Spleen (tissue), 7 donors: Measurements from ENCODE around the gene NEDD4.

Experiments
- POLR2A ChIP-seq, 3 donors: fragments of 450-650 bp; IDR thresholded peaks; one replicate each; pipeline ENCODE4 v1.5.1; 2017; ENCODE audit warnings: antibody characterized with exemption in 3 of 3, mild to moderate bottlenecking in 1 of 3
- POLR2AphosphoS5 ChIP-seq, 3 donors: sonication (generic); formaldehyde crosslinking; IDR thresholded peaks; one replicate each; pipeline ENCODE4 v1.5.1; 2017; ENCODE audit warnings: antibody characterized with exemption in 3 of 3
- TF ChIP-seq, protein P1 (sequence below), 11 experiments: fragments of 200-600 bp in 7 of 11; fragments of 450-650 bp in 4 of 11; sonication (generic) in 4 of 11; IDR thresholded peaks in 8 of 11; conservative IDR thresholded peaks in 3 of 11; 1 replicate in 7 of 11; 2 replicates in 4 of 11; pipeline versions ENCODE4 v1.4.0 to v1.8.0; 2016 to 2021; ENCODE audit warnings: antibody characterized with exemption in 11 of 11, inconsistent platforms in 4 of 11, mild to moderate bottlenecking in 1 of 11
- donor health status: DM: no; HTN: no; CAD: no; lungs with moderate emphysema.
- donor health status: DM: no; HTN: no; CAD: no.
- donor health status: DM: no; HTN: no; CAD: no.

DNA sequence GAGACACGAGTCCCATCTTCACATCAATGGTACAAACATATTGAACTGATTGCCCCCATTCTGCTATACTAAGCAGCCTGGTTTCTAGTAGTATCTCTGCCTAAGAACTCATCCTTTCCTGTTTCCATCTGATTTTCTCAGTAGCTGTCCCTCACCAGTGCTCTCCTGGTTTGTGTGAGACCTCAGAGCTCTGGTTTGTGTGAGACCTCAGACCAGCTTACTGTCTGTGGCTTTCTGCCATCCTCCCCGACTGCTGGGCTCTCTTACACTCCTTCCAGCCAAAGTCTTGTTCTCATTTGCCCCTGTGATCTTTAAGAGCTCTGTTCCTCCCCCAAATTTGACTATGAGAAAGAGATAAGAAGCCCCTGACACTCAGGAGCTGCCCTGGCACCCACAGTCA is 41.1 kb upstream of the NEDD4 start:
- TF ChIP-seq, protein P1, sequence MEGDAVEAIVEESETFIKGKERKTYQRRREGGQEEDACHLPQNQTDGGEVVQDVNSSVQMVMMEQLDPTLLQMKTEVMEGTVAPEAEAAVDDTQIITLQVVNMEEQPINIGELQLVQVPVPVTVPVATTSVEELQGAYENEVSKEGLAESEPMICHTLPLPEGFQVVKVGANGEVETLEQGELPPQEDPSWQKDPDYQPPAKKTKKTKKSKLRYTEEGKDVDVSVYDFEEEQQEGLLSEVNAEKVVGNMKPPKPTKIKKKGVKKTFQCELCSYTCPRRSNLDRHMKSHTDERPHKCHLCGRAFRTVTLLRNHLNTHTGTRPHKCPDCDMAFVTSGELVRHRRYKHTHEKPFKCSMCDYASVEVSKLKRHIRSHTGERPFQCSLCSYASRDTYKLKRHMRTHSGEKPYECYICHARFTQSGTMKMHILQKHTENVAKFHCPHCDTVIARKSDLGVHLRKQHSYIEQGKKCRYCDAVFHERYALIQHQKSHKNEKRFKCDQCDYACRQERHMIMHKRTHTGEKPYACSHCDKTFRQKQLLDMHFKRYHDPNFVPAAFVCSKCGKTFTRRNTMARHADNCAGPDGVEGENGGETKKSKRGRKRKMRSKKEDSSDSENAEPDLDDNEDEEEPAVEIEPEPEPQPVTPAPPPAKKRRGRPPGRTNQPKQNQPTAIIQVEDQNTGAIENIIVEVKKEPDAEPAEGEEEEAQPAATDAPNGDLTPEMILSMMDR (IDR thresholded peaks at IDR 0.05 in 8 of 11, conservative IDR thresholded peaks at IDR 0.05 in 3 of 11), result no peak
- TF ChIP-seq POLR2AphosphoS5 (IDR thresholded peaks at IDR 0.05) (no peak), POLR2A (IDR thresholded peaks at IDR 0.05) (no peak)
